Adrenal gland (tissue), 12 donors: ENCODE measurements around the gene MPI. TPM values are rescaled to one million over a fixed set of nuclear protein-coding genes. Genes with fewer than 3 reads are reported as not detected.

Experiments
- DNase-seq, 7 donors: peaks; one replicate each; pipeline ENCODE4 v3.0.0-alpha.2; 2019 to 2020
- H3K27ac ChIP-seq, 5 donors: fragments of 200-600 bp; sonication (generic) in 4 of 5; 1 replicate in 3 of 5; 2 replicates in 2 of 5; pipeline versions ENCODE4 v1.5.1 to v1.8.0; 2016 to 2020; ENCODE audit warnings: mild to moderate bottlenecking in 1 of 5
- H3K27me3 ChIP-seq: fragments of 200-600 bp; 2 replicates; pipeline ENCODE4 v1.8.0; 2021
- H3K36me3 ChIP-seq, 2 donors: fragments of 200-600 bp; replicated peaks in 1 of 2; 1 replicate in 1 of 2; 2 replicates in 1 of 2; pipeline versions ENCODE4 v1.5.1 to v1.8.0; 2018 to 2022
- H3K4me1 ChIP-seq, 2 donors: fragments of 200-600 bp; replicated peaks in 1 of 2; 1 replicate in 1 of 2; 2 replicates in 1 of 2; pipeline versions ENCODE4 v1.5.1 to v1.8.0; 2018 to 2021
- H3K4me3 ChIP-seq, 4 donors: fragments of 200-600 bp; sonication (generic) in 3 of 4; one replicate each; pipeline ENCODE4 v1.5.1; 2016 to 2018
- H3K9me3 ChIP-seq, 3 donors: fragments of 200-600 bp; sonication (generic) in 1 of 3; replicated peaks in 1 of 3; 1 replicate in 2 of 3; 2 replicates in 1 of 3; pipeline versions ENCODE4 v1.5.1 to v1.8.0; 2016 to 2021
- POLR2A ChIP-seq, 2 donors: fragments of 450-650 bp; IDR thresholded peaks; one replicate each; pipeline ENCODE4 v1.6.1; 2017; ENCODE audit warnings: antibody characterized with exemption in 2 of 2, mild to moderate bottlenecking in 2 of 2, moderate library complexity in 1 of 2
- WGBS, 4 donors: extraction: QIAGEN DNeasy Blood & Tissue Kit in 2 of 4; methylation state at CpG; one replicate each; pipeline versions ENCODE4 v1.1.5 to v1.1.7; 2013 to 2017; 5-methylcytosine and 5-hydroxymethylcytosine counted together
- intact Hi-C, 2 donors: fragments of 100-400 bp; cut with DNase I; formaldehyde crosslinking; loops; one replicate each; pipeline versions ENCODE4 v1.14.1 to v1.15.0; 2022 to 2023
- polyA plus RNA-seq, 3 donors: library from polyadenylated mRNA; stranded (reverse); fragments of 200-250 nt in 2 of 3; fragments of 350-450 nt in 1 of 3; fragmentation: Illumina TruSeq in 1 of 3; extraction: RNeasy Lipid Tissue Mini Kit (QIAGEN cat#74804) in 1 of 3; gene quantifications; one replicate each; pipeline ENCODE4 v1.2.3, GENCODE V29; 2013 to 2014
- total RNA-seq, 9 donors: library from RNA; depleted of rRNA in 4 of 9; stranded (reverse); fragments of >200 nt in 4 of 9; fragments of 120-200 nt in 1 of 9; fragmentation: NEBNext Ultra II Directional in 1 of 9; extraction: Animal tissue kit (Norgen Biotek cat#: 25700) in 1 of 9; gene quantifications; one replicate each; pipeline versions ENCODE4 v1.1.0 to v1.2.4, GENCODE V29; 2013 to 2023
- TF ChIP-seq, protein P1 (sequence below), 6 experiments: fragments of 450-650 bp in 4 of 6; fragments of 200-600 bp in 2 of 6; sonication (generic) in 1 of 6; IDR thresholded peaks; 1 replicate in 5 of 6; 2 replicates in 1 of 6; pipeline versions ENCODE4 v1.5.1 to v1.8.0; 2016 to 2021; ENCODE audit warnings: antibody characterized with exemption in 6 of 6, mild to moderate bottlenecking in 2 of 6, moderate library complexity in 1 of 6
- donor health status: healthy with polysubstance abuse.
- donor health status: Bipolar disorder and iron deficiency.
- donor health status: DM: yes; HTN: yes; CAD: no.
- donor health status: DM: no; HTN: no; CAD: no.
- donor health status: DM: no; HTN: no; CAD: no.
- donor health status: DM: yes; HTN: yes; CAD: no.

MPI gene
- total and polyA plus RNA-seq, 12 donors: 26.2 to 218 (median 105) TPM

DNA sequence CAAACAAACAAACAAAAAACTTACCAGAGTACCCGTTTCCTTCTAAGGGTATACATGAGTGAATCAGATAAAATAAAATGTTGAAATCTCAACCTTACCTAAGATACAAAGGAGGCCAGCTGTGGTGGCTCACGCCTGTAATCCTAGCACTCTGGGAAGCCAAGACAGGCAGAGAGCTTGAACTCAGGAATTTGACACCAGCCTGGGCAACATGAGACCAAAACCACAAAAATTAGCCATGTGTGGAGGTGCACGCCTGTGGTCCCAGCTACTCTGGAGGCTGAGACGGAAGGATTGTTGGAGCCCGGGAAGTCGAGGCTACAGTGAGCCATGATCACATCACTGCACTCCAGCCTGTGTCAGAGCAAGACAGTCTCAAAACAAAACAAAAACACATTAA, 27.8 kb downstream of the MPI start:
- TF ChIP-seq, protein P1, sequence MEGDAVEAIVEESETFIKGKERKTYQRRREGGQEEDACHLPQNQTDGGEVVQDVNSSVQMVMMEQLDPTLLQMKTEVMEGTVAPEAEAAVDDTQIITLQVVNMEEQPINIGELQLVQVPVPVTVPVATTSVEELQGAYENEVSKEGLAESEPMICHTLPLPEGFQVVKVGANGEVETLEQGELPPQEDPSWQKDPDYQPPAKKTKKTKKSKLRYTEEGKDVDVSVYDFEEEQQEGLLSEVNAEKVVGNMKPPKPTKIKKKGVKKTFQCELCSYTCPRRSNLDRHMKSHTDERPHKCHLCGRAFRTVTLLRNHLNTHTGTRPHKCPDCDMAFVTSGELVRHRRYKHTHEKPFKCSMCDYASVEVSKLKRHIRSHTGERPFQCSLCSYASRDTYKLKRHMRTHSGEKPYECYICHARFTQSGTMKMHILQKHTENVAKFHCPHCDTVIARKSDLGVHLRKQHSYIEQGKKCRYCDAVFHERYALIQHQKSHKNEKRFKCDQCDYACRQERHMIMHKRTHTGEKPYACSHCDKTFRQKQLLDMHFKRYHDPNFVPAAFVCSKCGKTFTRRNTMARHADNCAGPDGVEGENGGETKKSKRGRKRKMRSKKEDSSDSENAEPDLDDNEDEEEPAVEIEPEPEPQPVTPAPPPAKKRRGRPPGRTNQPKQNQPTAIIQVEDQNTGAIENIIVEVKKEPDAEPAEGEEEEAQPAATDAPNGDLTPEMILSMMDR (IDR thresholded peaks at IDR 0.05): no peak
- no peak for TF ChIP-seq POLR2A (IDR thresholded peaks at IDR 0.05)
- DNase-seq: no peak
- H3K4me3 ChIP-seq: no peak overlapping the region
- H3K9me3 ChIP-seq: no peaks in the 10 kb centered on the region
- no peak overlapping the region for H3K27ac ChIP-seq
- intact Hi-C loops: no loop called here
- H3K36me3 ChIP-seq: peaks cover 0 to 79% of the 10 kb centered on the region in 2 donors
- 89 to 96% (median 90%) methylated on average over 6 of the region's 6 CpGs for WGBS, 4 donors
- no peaks in the 10 kb centered on the region for H3K4me1 ChIP-seq
- no peaks in the 10 kb centered on the region for H3K27me3 ChIP-seq

DNA sequence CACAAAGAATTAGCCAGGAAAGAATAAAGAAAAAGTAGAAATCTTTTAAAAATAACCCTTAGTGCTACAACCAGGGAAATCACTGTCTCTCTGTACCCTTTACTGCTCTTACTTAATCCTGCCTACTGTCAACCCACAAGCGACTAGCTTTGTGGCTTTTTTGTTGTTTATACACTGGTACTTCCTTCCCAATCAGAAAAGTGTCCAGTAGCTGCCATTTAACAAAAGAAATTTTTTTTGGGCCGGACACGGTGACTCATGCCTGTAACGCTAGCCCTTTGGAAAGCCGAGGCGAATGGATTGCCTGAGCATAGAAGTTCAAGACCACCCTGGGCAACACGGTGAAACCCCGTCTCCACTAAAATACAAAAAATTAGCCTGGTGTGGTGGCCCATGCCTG, 30.6 kb downstream of the MPI start:
- peaks cover 0 to 96% of the 10 kb centered on the region in 2 donors for H3K36me3 ChIP-seq
- no peaks in the 10 kb centered on the region for H3K4me1 ChIP-seq
- WGBS, 4 donors: 78 to 94% (median 87%) methylated on average over 8 of the region's 8 CpGs
- no peak for DNase-seq
- no peak for TF ChIP-seq POLR2A (IDR thresholded peaks at IDR 0.05)
- TF ChIP-seq, protein P1 (IDR thresholded peaks at IDR 0.05): no peak
- H3K4me3 ChIP-seq: no peak overlapping the region
- intact Hi-C loops: no loop called here
- H3K27me3 ChIP-seq: no peaks in the 10 kb centered on the region
- H3K27ac ChIP-seq: no peak overlapping the region
- H3K9me3 ChIP-seq: no peaks in the 10 kb centered on the region

DNA sequence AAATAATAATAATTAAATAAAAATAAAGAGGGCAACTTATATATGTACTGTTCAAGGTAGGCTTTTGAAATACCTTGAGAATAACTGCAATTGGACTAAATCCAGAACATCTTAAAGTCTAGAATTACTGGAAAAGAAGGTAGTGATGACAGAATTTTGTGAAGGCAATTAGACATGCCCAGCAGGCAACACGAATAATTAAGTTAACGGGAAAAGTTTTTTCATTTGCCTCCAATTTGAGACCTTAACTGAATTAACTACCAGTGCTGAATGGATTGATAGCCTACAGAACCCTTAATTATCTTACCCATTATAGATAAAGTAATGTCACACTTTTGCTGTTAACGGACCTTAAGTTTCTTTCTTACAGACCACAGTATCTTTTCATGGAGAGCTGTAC, 34.7 kb downstream of the MPI start:
- TF ChIP-seq, protein P1 (IDR thresholded peaks at IDR 0.05): no peak
- TF ChIP-seq POLR2A (IDR thresholded peaks at IDR 0.05): no peak

DNA sequence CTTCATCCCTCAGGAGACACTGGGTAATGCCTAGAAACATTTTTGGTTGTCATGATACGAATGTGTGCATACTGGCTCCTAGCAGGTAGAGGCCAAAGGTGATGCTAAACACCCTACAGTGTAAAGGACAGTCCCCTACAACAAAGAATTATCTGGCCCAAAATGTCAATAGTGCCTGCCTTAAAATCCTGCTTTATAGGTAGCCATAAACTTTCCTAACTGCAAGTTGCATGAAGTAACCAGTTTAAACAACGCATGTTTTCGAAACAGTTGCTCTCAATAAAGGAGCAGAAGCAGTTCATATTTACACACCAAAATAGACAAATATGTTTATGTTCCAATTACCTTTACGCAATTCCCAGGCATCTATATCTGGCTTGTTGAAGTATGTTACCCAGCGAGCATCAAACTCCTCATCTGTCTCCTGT, 38.9 kb downstream of the MPI start:
- TF ChIP-seq, protein P1 (IDR thresholded peaks at IDR 0.05): no peak
- TF ChIP-seq POLR2A (IDR thresholded peaks at IDR 0.05): no peak

More for the DNA sequence above, 34.7 kb downstream of the MPI start:
- H3K9me3 ChIP-seq: no peaks in the 10 kb centered on the region
- DNase-seq: no peak
- WGBS, 4 donors: 89 to 98% (median 95%) methylated on average over 3 of the region's 3 CpGs
- H3K4me1 ChIP-seq: no peaks in the 10 kb centered on the region
- no peaks in the 10 kb centered on the region for H3K27me3 ChIP-seq
- H3K27ac ChIP-seq: no peak overlapping the region
- peaks cover 0 to 84% of the 10 kb centered on the region in 2 donors for H3K36me3 ChIP-seq
- no peak overlapping the region for H3K4me3 ChIP-seq
- intact Hi-C loops: no loop called here

More for the DNA sequence above, 38.9 kb downstream of the MPI start:
- WGBS, 4 donors: 96 to 99% (median 98%) methylated on average over 5 of the region's 5 CpGs
- H3K4me3 ChIP-seq: no peak overlapping the region
- no peak for DNase-seq
- intact Hi-C loops: no loop called here
- no peaks in the 10 kb centered on the region for H3K4me1 ChIP-seq
- no peaks in the 10 kb centered on the region for H3K27me3 ChIP-seq
- H3K27ac ChIP-seq: no peak overlapping the region
- H3K36me3 ChIP-seq: peaks cover 0 to 58% of the 10 kb centered on the region in 2 donors
- H3K9me3 ChIP-seq: no peaks in the 10 kb centered on the region
